Measurements from ENCODE around the gene GRM8.
"Not testable (repeated sequence)": the region's sequence is repeated elsewhere in the genome, so short reads cannot be mapped to it uniquely, and the experiment has no call there.

GRM8 gene

GRCh38 chr7:126905255-126905654 lies 347.5 kb downstream of the GRM8 start:
- DNase-seq = not testable (repeated sequence)

GRCh38 chr7:126901041-126901765 lies 351.5 kb downstream of the GRM8 start:
- DNase-seq = not testable (repeated sequence)

- peak; percentile 14 for DNase-seq
These were observed 364.8 kb downstream of the GRM8 start for GRCh38 chr7:126887980-126888379.

- not testable (repeated sequence) for DNase-seq
These were observed 365.2 kb downstream of the GRM8 start for GRCh38 chr7:126887560-126887959.

- DNase-seq = not testable (repeated sequence)
These were observed 370.0 kb downstream of the GRM8 start for GRCh38 chr7:126882730-126883129.

GRCh38 chr7:126881908-126882307 lies 370.8 kb downstream of the GRM8 start:
- peak; percentile 5 for DNase-seq

- DNase-seq = no peak
These were observed 371.4 kb downstream of the GRM8 start for GRCh38 chr7:126881315-126881714.

- not testable (repeated sequence) for DNase-seq
These were observed 376.2 kb downstream of the GRM8 start for GRCh38 chr7:126876536-126876935.

GRCh38 chr7:126856691-126857291 lies 395.9 kb downstream of the GRM8 start:
- DNase-seq = peak; percentile 6

- DNase-seq = no peak
These were observed 407.4 kb downstream of the GRM8 start for GRCh38 chr7:126845331-126845730.

GRCh38 chr7:126843883-126844282 lies 408.9 kb downstream of the GRM8 start:
- DNase-seq = no peak

GRCh38 chr7:126843336-126843735 lies 409.4 kb downstream of the GRM8 start:
- no peak for DNase-seq

GRCh38 chr7:126842451-126842850 lies 410.3 kb downstream of the GRM8 start:
- no peak for DNase-seq

- DNase-seq = peak; percentile 40
These were observed 411.9 kb downstream of the GRM8 start for GRCh38 chr7:126840869-126841268.

- DNase-seq = no peak
These were observed 413.1 kb downstream of the GRM8 start for GRCh38 chr7:126839624-126840023.

GRCh38 chr7:126838194-126838593 lies 414.5 kb downstream of the GRM8 start:
- no peak for DNase-seq

GRCh38 chr7:126831241-126831640 lies 421.5 kb downstream of the GRM8 start:
- peak; percentile 31 for DNase-seq

GRCh38 chr7:126820925-126821324 lies 431.8 kb downstream of the GRM8 start:
- no peak for DNase-seq

GRCh38 chr7:126819197-126819484 lies 433.6 kb downstream of the GRM8 start:
- no peak for DNase-seq

GRCh38 chr7:126818393-126819196 lies 434.1 kb downstream of the GRM8 start:
- no peak for DNase-seq

- no peak for DNase-seq
These were observed 443.6 kb downstream of the GRM8 start for GRCh38 chr7:126809188-126809587.

GRCh38 chr7:126806614-126807013 lies 446.1 kb downstream of the GRM8 start:
- no peak for DNase-seq

GRCh38 chr7:126805351-126805750 lies 447.4 kb downstream of the GRM8 start:
- no peak for DNase-seq

- no peak for DNase-seq
These were observed 448.1 kb downstream of the GRM8 start for GRCh38 chr7:126804604-126805003.
